Measurements from ENCODE around the gene TERB1. TPM values are rescaled to one million over a fixed set of nuclear protein-coding genes. Genes with fewer than 3 reads are reported as not detected.

The TERB1 gene, protein sequence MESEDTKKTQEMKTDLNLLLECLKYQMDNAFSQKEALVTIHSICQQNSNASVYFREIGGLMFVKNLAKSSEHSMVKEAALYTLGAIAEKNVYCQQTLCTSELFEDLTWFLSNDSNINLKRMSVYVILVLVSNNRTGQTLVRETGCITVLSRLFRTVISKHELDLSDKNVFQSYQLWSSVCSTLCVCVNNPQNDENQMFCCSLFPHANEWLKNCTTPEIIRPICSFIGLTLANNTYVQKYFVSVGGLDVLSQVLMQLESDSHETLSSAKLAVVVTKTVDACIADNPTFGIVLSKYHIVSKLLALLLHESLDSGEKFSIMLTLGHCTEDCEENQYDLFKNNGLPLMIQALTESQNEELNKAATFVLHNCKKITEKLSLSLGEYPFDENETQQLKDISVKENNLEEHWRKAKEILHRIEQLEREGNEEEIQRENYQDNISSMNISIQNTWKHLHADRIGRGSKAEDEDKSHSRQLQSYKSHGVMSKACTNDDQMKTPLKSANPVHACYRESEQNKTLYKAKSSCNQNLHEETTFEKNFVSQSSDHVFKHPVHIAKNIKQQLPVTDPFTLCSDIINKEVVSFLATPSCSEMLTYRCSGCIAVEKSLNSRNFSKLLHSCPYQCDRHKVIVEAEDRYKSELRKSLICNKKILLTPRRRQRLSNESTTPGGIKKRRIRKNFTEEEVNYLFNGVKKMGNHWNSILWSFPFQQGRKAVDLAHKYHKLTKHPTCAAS
- not detected in 2 replicates for total RNA-seq

GRCh38 chr16:66801320-66802105 is at the start of gene TERB1:
Gene TERB1 (minus strand): TSS chr16:66801584. CDS start chr16:66796798, 4,786 bp downstream.

GRCh38 chr16:66844342-66845079 is 43.1 kb upstream of the TERB1 start, which contains the start of gene CA7:
Gene CA7 (plus strand): TSS chr16:66844414. CDS start chr16:66844488, 74 bp downstream.

GRCh38 chr16:66830422-66831404 is 29.3 kb upstream of the TERB1 start, which contains the start of gene NAE1:
Gene NAE1 (minus strand): TSS chr16:66830976. CDS start chr16:66830899, 77 bp downstream.

GRCh38 chr16:66751303-66751991 is 49.9 kb downstream of the TERB1 start, which contains the start of gene DYNC1LI2:
Gene DYNC1LI2 (minus strand): TSS chr16:66751609. CDS start chr16:66751591, 18 bp downstream.

Other genes with a start within 250 kb of the TERB1 start
- gene CKLF, start 249.0 kb downstream of the TERB1 start, total RNA-seq, result 85.7 and 90.1 TPM in 2 replicates
- gene CMTM1, start 235.1 kb downstream of the TERB1 start, total RNA-seq, result 0.59 and 1.0 TPM in 2 replicates
- gene CMTM2, start 222.1 kb downstream of the TERB1 start, total RNA-seq, result not detected in 2 replicates
- gene CMTM3, start 196.9 kb downstream of the TERB1 start, total RNA-seq, result 25.1 and 30.8 TPM in 2 replicates
- 5.6 and 7.2 TPM in 2 replicates for gene CMTM4, start 104.8 kb downstream of the TERB1 start, total RNA-seq
- 40.9 and 52.9 TPM in 2 replicates for gene DYNC1LI2, start 50.0 kb downstream of the TERB1 start, total RNA-seq
- 57.8 and 74.3 TPM in 2 replicates for gene NAE1, start 29.4 kb upstream of the TERB1 start, total RNA-seq
- gene CA7, start 42.8 kb upstream of the TERB1 start, total RNA-seq, result not detected in 2 replicates
- 1.9 and 6.6 TPM in 2 replicates for gene PDP2, start 78.9 kb upstream of the TERB1 start, total RNA-seq
- gene CDH16, start 117.3 kb upstream of the TERB1 start, total RNA-seq, result not detected in 2 replicates
- gene RRAD, start 124.0 kb upstream of the TERB1 start, total RNA-seq, result 5.4 and 7.6 TPM in 2 replicates
- gene CIAO2B, start 132.8 kb upstream of the TERB1 start, total RNA-seq, result 180 and 183 TPM in 2 replicates
- gene CES2, start 133.9 kb upstream of the TERB1 start, total RNA-seq, result 22.0 and 24.7 TPM in 2 replicates
- 0.15 and 0.17 TPM in 2 replicates for gene CES3, start 159.7 kb upstream of the TERB1 start, total RNA-seq
- gene CES4A, start 187.0 kb upstream of the TERB1 start, total RNA-seq, result 0.34 and 0.45 TPM in 2 replicates
- gene CBFB, start 227.6 kb upstream of the TERB1 start, total RNA-seq, result 35.4 and 45.1 TPM in 2 replicates

All from bronchus fibroblast of lung (primary cell).